HG03378 (cell line): Measurements from ENCODE around the gene DDX25.
"Not testable (repeated sequence)": the region's sequence is repeated elsewhere in the genome, so short reads cannot be mapped to it uniquely, and the experiment has no call there.

Source experiments
- ATAC-seq: cut with Tn5 transposase; IDR thresholded peaks from one replicate; pipeline ENCODE4 v1.9.1; 2021; ENCODE audit warnings: mild to moderate bottlenecking, moderate library complexity; ENCODE audit not compliant: unreplicated experiment

Gene DDX25

GRCh38 chr11:125903711-125904659 lies at the start of gene DDX25:
TSS of gene DDX25 (plus strand) at chr11:125904508. CDS start at chr11:125904518, 10 bp downstream.
- no peak for ATAC-seq

- not testable (repeated sequence) for ATAC-seq
These were observed 46.6 kb upstream of the DDX25 start for GRCh38 chr11:125857670-125858069.

- not testable (repeated sequence) for ATAC-seq
These were observed 41.5 kb upstream of the DDX25 start for GRCh38 chr11:125862786-125863185.

GRCh38 chr11:125865354-125865753 lies 39.0 kb upstream of the DDX25 start:
- not testable (repeated sequence) for ATAC-seq

GRCh38 chr11:125869521-125869920 lies 34.8 kb upstream of the DDX25 start:
- no peak for ATAC-seq

GRCh38 chr11:125871391-125872137 lies 32.7 kb upstream of the DDX25 start:
- ATAC-seq = no peak

- no peak for ATAC-seq
These were observed 32.2 kb upstream of the DDX25 start for GRCh38 chr11:125872138-125872491.

GRCh38 chr11:125873881-125874555 lies 30.3 kb upstream of the DDX25 start:
- peak; percentile 14 for ATAC-seq

GRCh38 chr11:125874556-125875124 lies 29.7 kb upstream of the DDX25 start:
- peak; percentile 62 for ATAC-seq

- no peak for ATAC-seq
These were observed 23.0 kb upstream of the DDX25 start for GRCh38 chr11:125881291-125881690.

- ATAC-seq = no peak
These were observed 20.9 kb upstream of the DDX25 start for GRCh38 chr11:125883375-125883774.

GRCh38 chr11:125886997-125887372 lies 17.3 kb upstream of the DDX25 start:
- peak; percentile 20 for ATAC-seq

- peak; percentile 87 for ATAC-seq
These were observed 16.7 kb upstream of the DDX25 start, which contains the start of gene HYLS1 for GRCh38 chr11:125887373-125888324. TSS of gene HYLS1 (plus strand) at chr11:125887668. CDS start at chr11:125899369, 11,701 bp downstream.

GRCh38 chr11:125890447-125891100 lies 13.7 kb upstream of the DDX25 start:
- no peak for ATAC-seq

- no peak for ATAC-seq
These were observed 12.2 kb upstream of the DDX25 start for GRCh38 chr11:125892071-125892470.

GRCh38 chr11:125892994-125893393 lies 11.3 kb upstream of the DDX25 start:
- no peak for ATAC-seq

- ATAC-seq = no peak
These were observed 2.4 kb upstream of the DDX25 start for GRCh38 chr11:125901872-125902271.

- no peak for ATAC-seq
These were observed 1.9 kb upstream of the DDX25 start for GRCh38 chr11:125902277-125902926.
